Measurements from ENCODE around the gene SDHAF4.

The SDHAF4 gene

DNA sequence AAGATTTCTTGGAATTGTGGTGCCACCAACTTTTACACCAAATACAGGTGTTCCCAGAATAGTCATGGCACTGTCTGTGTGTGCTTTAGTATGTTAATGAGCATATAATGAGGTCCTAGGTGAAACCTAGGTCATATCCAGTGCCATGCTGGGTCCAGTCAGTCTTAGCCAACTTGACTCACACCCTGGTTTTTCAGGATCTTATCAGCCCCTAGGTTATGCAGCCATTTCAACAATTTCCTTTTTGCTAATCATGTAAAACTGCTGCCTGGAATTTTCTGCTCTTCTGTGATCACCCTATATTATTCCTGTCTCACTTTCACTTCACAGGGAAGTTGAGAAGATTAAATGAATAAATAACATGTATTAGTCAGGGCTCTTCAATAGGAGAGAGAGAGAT lies 23.7 kb downstream of the SDHAF4 start:
- no peak overlapping the region for H2AK5ac ChIP-seq (ENCODE audit: low read length)
- no peak overlapping the region for H4K8ac ChIP-seq (ENCODE audit: low read depth, low read length)
- no peaks in the 10 kb centered on the region for H3K79me1 ChIP-seq (ENCODE audit: low read length)
- no peak overlapping the region for H3K4me2 ChIP-seq (ENCODE audit: low read length)
- no peak overlapping the region for H2BK120ac ChIP-seq (ENCODE audit: insufficient read depth, low read length, poor library complexity)
- H2AFZ ChIP-seq (ENCODE audit: insufficient read depth, low read length, poor library complexity) = no peak overlapping the region
- H3K79me2 ChIP-seq (ENCODE audit: control insufficient read depth, insufficient read depth, low read length, poor library complexity) = no peaks in the 10 kb centered on the region
- no peak overlapping the region for H4K91ac ChIP-seq (ENCODE audit: low read depth, low read length)
- H3K9me3 ChIP-seq (ENCODE audit: insufficient read depth, low read depth, low read length) = peaks cover 4% of the 10 kb centered on the region
- H3K9ac ChIP-seq (ENCODE audit: low read length) = no peak overlapping the region
- H3K18ac ChIP-seq (ENCODE audit: low read length) = no peak overlapping the region
- no peaks in the 10 kb centered on the region for H3K27me3 ChIP-seq (ENCODE audit: insufficient read depth, low read length)
- H4K12ac ChIP-seq (ENCODE audit: low read depth, low read length) = no peak overlapping the region
- H3K14ac ChIP-seq (ENCODE audit: low read length) = no peak overlapping the region
- no peak overlapping the region for H2BK12ac ChIP-seq (ENCODE audit: low read length)
- no peak overlapping the region for H2BK5ac ChIP-seq (ENCODE audit: low read depth, low read length, poor library complexity)
- H3K4me3 ChIP-seq (ENCODE audit: low read depth, low read length) = no peak overlapping the region
- peak; percentile 60 to 86 for DNase-seq
- H3K23ac ChIP-seq (ENCODE audit: low read length) = no peak overlapping the region
- no peak overlapping the region for H3K4ac ChIP-seq (ENCODE audit: low read depth, low read length)
- H3K4me1 ChIP-seq (ENCODE audit: control insufficient read depth in 1 of 2, insufficient read depth in 2 of 2, low read length in 2 of 2) = no peaks in the 10 kb centered on the region
- H3K27ac ChIP-seq (ENCODE audit: low read depth, low read length) = no peak overlapping the region
- peaks cover 0 to 3% of the 10 kb centered on the region in 2 experiments for H3K36me3 ChIP-seq (ENCODE audit: control insufficient read depth in 1 of 2, insufficient read depth in 2 of 2, low read length in 2 of 2)

DNA sequence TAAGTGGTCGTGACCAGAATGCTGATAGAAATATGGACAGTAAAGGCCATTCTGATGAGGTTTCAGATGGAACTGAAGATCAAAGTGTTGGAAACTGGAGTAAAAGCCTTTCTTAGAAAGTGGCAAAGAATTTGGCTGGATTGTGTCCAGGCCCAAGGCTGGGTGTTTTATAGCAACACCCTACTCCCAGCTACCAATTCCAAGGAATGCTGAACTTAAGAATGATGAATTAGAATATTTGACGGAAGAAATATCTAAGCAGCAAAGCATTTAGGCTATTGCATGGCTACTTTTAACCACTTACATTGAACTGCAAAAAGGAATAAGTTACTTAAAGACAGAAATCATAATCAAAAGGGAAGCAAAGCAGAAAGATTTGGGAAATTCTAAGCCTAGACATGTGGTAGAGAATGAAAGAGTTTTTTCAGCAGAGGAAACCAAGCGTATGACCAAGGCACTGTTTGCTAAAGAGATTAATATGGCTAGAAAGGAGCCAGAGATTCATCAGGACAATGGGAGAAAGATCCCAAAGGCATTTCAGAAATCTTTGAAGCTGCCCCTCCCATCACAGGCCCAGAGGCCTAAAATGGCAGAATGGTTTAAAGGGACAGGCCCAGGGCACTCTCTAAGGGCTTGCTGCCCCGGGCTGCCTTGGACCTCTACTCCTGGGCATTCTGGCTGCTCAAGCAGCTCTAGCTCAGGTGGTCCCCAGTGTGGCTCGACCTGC lies 25.8 kb downstream of the SDHAF4 start:
- Histone ChIP-seq H3K36me3 (ENCODE audit: control insufficient read depth in 1 of 2, insufficient read depth in 2 of 2, low read length in 2 of 2) (peaks cover 0 to 3% of the 10 kb centered on the region in 2 experiments), H3K4me2 (ENCODE audit: low read length) (no peak overlapping the region), H3K79me2 (ENCODE audit: control insufficient read depth, insufficient read depth, low read length, poor library complexity) (no peaks in the 10 kb centered on the region), H3K27ac (ENCODE audit: low read depth, low read length) (no peak overlapping the region), H4K12ac (ENCODE audit: low read depth, low read length) (no peak overlapping the region), H3K79me1 (ENCODE audit: low read length) (no peaks in the 10 kb centered on the region), H3K4me3 (ENCODE audit: low read depth, low read length) (no peak overlapping the region), H3K23ac (ENCODE audit: low read length) (no peak overlapping the region), H2BK120ac (ENCODE audit: insufficient read depth, low read length, poor library complexity) (no peak overlapping the region), H3K27me3 (ENCODE audit: insufficient read depth, low read length) (no peaks in the 10 kb centered on the region), H3K4me1 (ENCODE audit: control insufficient read depth in 1 of 2, insufficient read depth in 2 of 2, low read length in 2 of 2) (no peaks in the 10 kb centered on the region), H3K9ac (ENCODE audit: low read length) (no peak overlapping the region), H4K8ac (ENCODE audit: low read depth, low read length) (no peak overlapping the region), H2BK5ac (ENCODE audit: low read depth, low read length, poor library complexity) (no peak overlapping the region), H3K4ac (ENCODE audit: low read depth, low read length) (no peak overlapping the region), H2AK5ac (ENCODE audit: low read length) (no peak overlapping the region), H3K9me3 (ENCODE audit: insufficient read depth, low read depth, low read length) (peaks cover 4% of the 10 kb centered on the region), H2BK12ac (ENCODE audit: low read length) (no peak overlapping the region), H4K91ac (ENCODE audit: low read depth, low read length) (no peak overlapping the region), H2AFZ (ENCODE audit: insufficient read depth, low read length, poor library complexity) (no peak overlapping the region), H3K18ac (ENCODE audit: low read length) (no peak overlapping the region), H3K14ac (ENCODE audit: low read length) (no peak overlapping the region)
- no CpG with 5 or more reads among the region's 5 CpGs for WGBS (ENCODE audit: extremely low coverage, insufficient coverage, insufficient read length)
- DNase-seq = no peak

DNA sequence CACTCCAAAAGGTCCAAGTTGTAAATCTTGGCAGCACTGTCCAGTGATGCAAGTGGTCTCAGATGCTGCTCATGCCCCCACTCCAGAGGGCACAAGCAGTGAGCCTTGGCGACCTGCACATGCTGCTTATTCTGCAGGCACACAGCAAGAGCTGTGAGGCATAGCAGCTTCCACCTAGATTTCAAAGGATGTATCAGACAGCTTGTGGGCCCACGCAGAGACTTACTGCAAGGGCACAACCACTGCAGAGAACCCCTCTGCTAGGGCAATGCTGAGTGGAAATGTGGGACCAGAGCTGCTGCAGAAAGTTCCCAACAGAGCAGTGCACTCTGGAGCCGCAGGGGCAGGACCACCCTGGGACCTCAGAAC lies 26.4 kb downstream of the SDHAF4 start:
- no CpG with 5 or more reads among the region's 3 CpGs for WGBS (ENCODE audit: extremely low coverage, insufficient coverage, insufficient read length)
- H3K23ac ChIP-seq (ENCODE audit: low read length) = no peak overlapping the region
- no peak overlapping the region for H3K4ac ChIP-seq (ENCODE audit: low read depth, low read length)
- no peak overlapping the region for H3K4me2 ChIP-seq (ENCODE audit: low read length)
- H3K79me2 ChIP-seq (ENCODE audit: control insufficient read depth, insufficient read depth, low read length, poor library complexity) = no peaks in the 10 kb centered on the region
- no peak overlapping the region for H4K12ac ChIP-seq (ENCODE audit: low read depth, low read length)
- no peak overlapping the region for H3K14ac ChIP-seq (ENCODE audit: low read length)
- H2BK120ac ChIP-seq (ENCODE audit: insufficient read depth, low read length, poor library complexity) = no peak overlapping the region
- peaks cover 4% of the 10 kb centered on the region for H3K9me3 ChIP-seq (ENCODE audit: insufficient read depth, low read depth, low read length)
- no peak overlapping the region for H2BK5ac ChIP-seq (ENCODE audit: low read depth, low read length, poor library complexity)
- H2AK5ac ChIP-seq (ENCODE audit: low read length) = no peak overlapping the region
- no peak overlapping the region for H3K4me3 ChIP-seq (ENCODE audit: low read depth, low read length)
- H2AFZ ChIP-seq (ENCODE audit: insufficient read depth, low read length, poor library complexity) = no peak overlapping the region
- H3K18ac ChIP-seq (ENCODE audit: low read length) = no peak overlapping the region
- no peak overlapping the region for H2BK12ac ChIP-seq (ENCODE audit: low read length)
- H3K27me3 ChIP-seq (ENCODE audit: insufficient read depth, low read length) = no peaks in the 10 kb centered on the region
- H3K79me1 ChIP-seq (ENCODE audit: low read length) = no peaks in the 10 kb centered on the region
- peak overlapping the region; percentile 28 for H3K9ac ChIP-seq (ENCODE audit: low read length)
- H3K27ac ChIP-seq (ENCODE audit: low read depth, low read length) = no peak overlapping the region
- no peaks in the 10 kb centered on the region for H3K4me1 ChIP-seq (ENCODE audit: control insufficient read depth in 1 of 2, insufficient read depth in 2 of 2, low read length in 2 of 2)
- no peak for DNase-seq
- H4K8ac ChIP-seq (ENCODE audit: low read depth, low read length) = no peak overlapping the region
- no peak overlapping the region for H4K91ac ChIP-seq (ENCODE audit: low read depth, low read length)
- peaks cover 0 to 3% of the 10 kb centered on the region in 2 experiments for H3K36me3 ChIP-seq (ENCODE audit: control insufficient read depth in 1 of 2, insufficient read depth in 2 of 2, low read length in 2 of 2)

DNA sequence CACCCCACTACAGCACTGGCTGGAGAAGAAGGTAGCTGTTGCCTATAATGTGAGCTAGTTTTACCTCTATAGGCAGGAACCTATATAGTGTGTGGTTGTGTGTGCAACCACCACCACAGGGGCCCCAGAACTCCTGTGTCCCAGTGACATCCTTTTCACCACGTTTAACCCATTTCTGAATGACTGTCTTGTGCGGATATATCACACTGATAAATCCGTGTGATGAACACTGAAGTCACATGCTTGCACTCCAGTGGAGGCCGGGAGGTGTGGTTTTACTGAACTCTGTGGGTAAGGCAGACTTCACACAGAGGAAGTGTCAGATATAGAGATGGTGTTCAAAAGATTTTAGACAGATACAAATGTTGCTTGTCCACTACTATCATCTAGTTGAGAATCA lies 32.5 kb downstream of the SDHAF4 start:
- no peak overlapping the region for H2AK5ac ChIP-seq (ENCODE audit: low read length)
- H3K4me1 ChIP-seq (ENCODE audit: control insufficient read depth in 1 of 2, insufficient read depth in 2 of 2, low read length in 2 of 2) = no peaks in the 10 kb centered on the region
- H3K27me3 ChIP-seq (ENCODE audit: insufficient read depth, low read length) = no peaks in the 10 kb centered on the region
- DNase-seq = no peak
- no peak overlapping the region for H3K4me3 ChIP-seq (ENCODE audit: low read depth, low read length)
- no peak overlapping the region for H4K8ac ChIP-seq (ENCODE audit: low read depth, low read length)
- H3K79me1 ChIP-seq (ENCODE audit: low read length) = no peaks in the 10 kb centered on the region
- H3K27ac ChIP-seq (ENCODE audit: low read depth, low read length) = no peak overlapping the region
- H4K91ac ChIP-seq (ENCODE audit: low read depth, low read length) = no peak overlapping the region
- H3K4ac ChIP-seq (ENCODE audit: low read depth, low read length) = no peak overlapping the region
- no peak overlapping the region for H4K12ac ChIP-seq (ENCODE audit: low read depth, low read length)
- H3K23ac ChIP-seq (ENCODE audit: low read length) = no peak overlapping the region
- H2BK5ac ChIP-seq (ENCODE audit: low read depth, low read length, poor library complexity) = no peak overlapping the region
- H3K14ac ChIP-seq (ENCODE audit: low read length) = no peak overlapping the region
- H3K36me3 ChIP-seq (ENCODE audit: control insufficient read depth in 1 of 2, insufficient read depth in 2 of 2, low read length in 2 of 2) = no peaks in the 10 kb centered on the region
- no peaks in the 10 kb centered on the region for H3K9me3 ChIP-seq (ENCODE audit: insufficient read depth, low read depth, low read length)
- no peak overlapping the region for H3K18ac ChIP-seq (ENCODE audit: low read length)
- H2BK12ac ChIP-seq (ENCODE audit: low read length) = no peak overlapping the region
- no peak overlapping the region for H3K4me2 ChIP-seq (ENCODE audit: low read length)
- H3K79me2 ChIP-seq (ENCODE audit: control insufficient read depth, insufficient read depth, low read length, poor library complexity) = no peaks in the 10 kb centered on the region
- H2AFZ ChIP-seq (ENCODE audit: insufficient read depth, low read length, poor library complexity) = no peak overlapping the region
- no CpG with 5 or more reads among the region's 4 CpGs for WGBS (ENCODE audit: extremely low coverage, insufficient coverage, insufficient read length)
- H2BK120ac ChIP-seq (ENCODE audit: insufficient read depth, low read length, poor library complexity) = no peak overlapping the region
- peak overlapping the region; percentile 69 for H3K9ac ChIP-seq (ENCODE audit: low read length)
